Measurements from ENCODE around the gene FHIT.

Gene FHIT

DNA sequence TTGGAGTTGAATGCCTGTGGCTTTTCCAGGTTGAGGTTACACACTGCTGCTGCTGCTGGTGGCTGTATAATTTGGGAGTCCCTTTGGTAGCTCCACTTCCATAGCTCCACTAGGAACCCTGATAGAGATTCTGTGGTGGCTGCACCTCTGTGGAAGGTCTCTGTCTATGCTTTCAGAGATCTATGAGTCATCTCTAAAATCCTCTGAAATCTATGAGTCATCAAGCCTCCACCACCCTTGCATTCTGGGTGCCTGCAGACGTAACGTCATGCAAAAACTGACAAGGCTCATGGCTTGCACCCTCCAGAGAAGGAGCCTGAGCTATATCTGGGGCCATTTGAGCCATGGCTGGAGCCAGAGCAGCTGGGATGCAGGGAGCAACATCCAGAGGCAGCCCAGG is 1164.4 kb downstream of the FHIT start:
- Histone ChIP-seq H3K9me3 (ENCODE audit: control insufficient read depth, low read length) (no peaks in the 10 kb centered on the region), H3K4me2 (ENCODE audit: low read length) (no peak overlapping the region), H3K4me1 (no peaks in the 10 kb centered on the region), H3K9ac (no peak overlapping the region), H3K79me2 (no peaks in the 10 kb centered on the region), H3K27ac (no peak overlapping the region), H3K4me3 (ENCODE audit: low read depth, low read length) (no peak overlapping the region), H3K27me3 (ENCODE audit: control insufficient read depth, insufficient read depth, low read length) (no peaks in the 10 kb centered on the region), H2AFZ (no peak overlapping the region), H3K36me3 (ENCODE audit: control insufficient read depth, insufficient read depth, low read length) (no peaks in the 10 kb centered on the region)
- TF ChIP-seq, protein P1, sequence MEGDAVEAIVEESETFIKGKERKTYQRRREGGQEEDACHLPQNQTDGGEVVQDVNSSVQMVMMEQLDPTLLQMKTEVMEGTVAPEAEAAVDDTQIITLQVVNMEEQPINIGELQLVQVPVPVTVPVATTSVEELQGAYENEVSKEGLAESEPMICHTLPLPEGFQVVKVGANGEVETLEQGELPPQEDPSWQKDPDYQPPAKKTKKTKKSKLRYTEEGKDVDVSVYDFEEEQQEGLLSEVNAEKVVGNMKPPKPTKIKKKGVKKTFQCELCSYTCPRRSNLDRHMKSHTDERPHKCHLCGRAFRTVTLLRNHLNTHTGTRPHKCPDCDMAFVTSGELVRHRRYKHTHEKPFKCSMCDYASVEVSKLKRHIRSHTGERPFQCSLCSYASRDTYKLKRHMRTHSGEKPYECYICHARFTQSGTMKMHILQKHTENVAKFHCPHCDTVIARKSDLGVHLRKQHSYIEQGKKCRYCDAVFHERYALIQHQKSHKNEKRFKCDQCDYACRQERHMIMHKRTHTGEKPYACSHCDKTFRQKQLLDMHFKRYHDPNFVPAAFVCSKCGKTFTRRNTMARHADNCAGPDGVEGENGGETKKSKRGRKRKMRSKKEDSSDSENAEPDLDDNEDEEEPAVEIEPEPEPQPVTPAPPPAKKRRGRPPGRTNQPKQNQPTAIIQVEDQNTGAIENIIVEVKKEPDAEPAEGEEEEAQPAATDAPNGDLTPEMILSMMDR (IDR thresholded peaks at IDR 0.05): no peak

DNA sequence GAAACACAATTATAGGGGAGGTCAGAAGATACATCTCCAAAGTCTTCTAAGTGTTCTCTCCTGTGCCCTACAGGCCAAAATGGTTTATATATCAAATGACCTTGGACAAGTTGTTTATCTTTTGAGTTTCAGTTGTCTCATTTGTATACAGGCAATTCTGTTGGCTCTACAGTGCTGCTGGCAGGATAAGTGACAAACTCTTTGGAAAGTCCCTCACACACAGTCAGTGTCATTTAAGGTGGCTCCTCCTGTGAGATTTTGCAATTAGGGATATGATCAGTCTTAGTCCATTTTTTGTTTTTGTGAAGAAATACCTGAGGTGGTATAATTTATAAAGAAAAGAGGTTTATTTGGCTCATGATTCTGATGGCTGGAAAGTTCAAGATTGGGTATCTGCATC is 1165.6 kb downstream of the FHIT start:
- Histone ChIP-seq H3K27ac (no peak overlapping the region), H3K4me3 (ENCODE audit: low read depth, low read length) (no peak overlapping the region), H3K9me3 (ENCODE audit: control insufficient read depth, low read length) (no peaks in the 10 kb centered on the region), H2AFZ (no peak overlapping the region), H3K36me3 (ENCODE audit: control insufficient read depth, insufficient read depth, low read length) (no peaks in the 10 kb centered on the region), H3K4me2 (ENCODE audit: low read length) (no peak overlapping the region), H3K79me2 (no peaks in the 10 kb centered on the region), H3K27me3 (ENCODE audit: control insufficient read depth, insufficient read depth, low read length) (no peaks in the 10 kb centered on the region), H3K4me1 (no peaks in the 10 kb centered on the region), H3K9ac (no peak overlapping the region)
- TF ChIP-seq, protein P1 (IDR thresholded peaks at IDR 0.05): no peak

DNA sequence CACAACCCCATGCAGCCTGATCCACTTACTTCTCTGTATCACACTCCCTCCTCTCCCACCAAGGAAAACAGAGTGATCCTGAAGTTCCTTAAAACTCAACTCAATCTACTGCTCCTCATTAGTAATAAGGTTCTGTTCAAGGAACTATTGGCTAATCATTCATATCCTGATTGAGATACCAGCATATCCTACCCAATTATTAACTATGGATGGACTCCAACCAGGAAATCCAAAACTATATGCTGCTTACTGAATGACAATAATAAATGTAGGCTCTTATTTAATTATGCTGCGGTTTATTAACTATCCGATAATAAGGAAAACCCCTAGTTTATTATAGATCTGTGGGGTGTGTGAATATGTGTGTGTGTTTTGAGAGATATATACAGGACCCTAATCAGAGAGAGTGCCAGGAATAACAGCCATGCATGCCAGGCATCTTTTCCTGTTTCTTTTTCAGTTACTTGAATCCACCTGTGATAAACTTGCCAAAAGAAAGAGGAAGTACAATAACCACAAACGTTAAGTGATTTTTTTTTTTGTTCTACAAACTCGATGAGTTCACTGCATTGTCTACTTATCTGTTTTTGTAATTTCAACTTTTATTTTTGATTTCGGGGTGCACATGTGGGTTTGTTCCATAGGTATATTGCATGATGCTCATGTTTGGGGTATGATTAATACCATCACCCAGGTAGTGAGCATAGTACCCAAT is 1169.7 kb downstream of the FHIT start:
- Histone ChIP-seq H3K9me3 (ENCODE audit: control insufficient read depth, low read length) (no peaks in the 10 kb centered on the region), H3K27ac (no peak overlapping the region), H3K36me3 (ENCODE audit: control insufficient read depth, insufficient read depth, low read length) (no peaks in the 10 kb centered on the region), H3K27me3 (ENCODE audit: control insufficient read depth, insufficient read depth, low read length) (no peaks in the 10 kb centered on the region), H3K4me2 (ENCODE audit: low read length) (no peak overlapping the region), H2AFZ (no peak overlapping the region), H3K79me2 (no peaks in the 10 kb centered on the region), H3K4me3 (ENCODE audit: low read depth, low read length) (no peak overlapping the region), H3K9ac (no peak overlapping the region), H3K4me1 (no peaks in the 10 kb centered on the region)
- TF ChIP-seq, protein P1 (IDR thresholded peaks at IDR 0.05): no peak

DNA sequence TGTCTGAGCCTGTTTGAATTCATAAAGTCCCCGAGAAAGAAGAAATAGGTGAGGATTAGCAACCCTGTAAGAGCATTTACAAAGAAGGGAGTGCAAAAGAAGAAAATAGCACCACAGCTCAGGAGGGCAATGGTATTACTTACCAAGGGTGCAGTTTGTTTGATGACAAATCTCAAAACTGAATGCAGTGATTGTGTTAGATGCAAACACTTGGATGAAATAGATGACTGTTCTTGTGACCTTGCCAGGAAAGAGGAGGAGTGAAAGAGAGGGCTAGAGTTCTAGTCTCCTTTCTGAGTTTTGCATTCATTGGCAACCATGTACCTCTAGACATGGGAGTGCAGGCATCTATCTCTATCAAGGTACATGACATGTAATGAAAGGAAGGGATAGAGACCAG is 1170.6 kb downstream of the FHIT start:
- no peak overlapping the region for H3K9ac ChIP-seq
- no peak overlapping the region for H3K4me2 ChIP-seq (ENCODE audit: low read length)
- no peak overlapping the region for H3K4me3 ChIP-seq (ENCODE audit: low read depth, low read length)
- no peaks in the 10 kb centered on the region for H3K36me3 ChIP-seq (ENCODE audit: control insufficient read depth, insufficient read depth, low read length)
- TF ChIP-seq, protein P1 (IDR thresholded peaks at IDR 0.05): no peak
- H3K27ac ChIP-seq: no peak overlapping the region
- H3K4me1 ChIP-seq: no peaks in the 10 kb centered on the region
- no peaks in the 10 kb centered on the region for H3K27me3 ChIP-seq (ENCODE audit: control insufficient read depth, insufficient read depth, low read length)
- H2AFZ ChIP-seq: no peak overlapping the region
- H3K9me3 ChIP-seq (ENCODE audit: control insufficient read depth, low read length): no peaks in the 10 kb centered on the region
- no peaks in the 10 kb centered on the region for H3K79me2 ChIP-seq

DNA sequence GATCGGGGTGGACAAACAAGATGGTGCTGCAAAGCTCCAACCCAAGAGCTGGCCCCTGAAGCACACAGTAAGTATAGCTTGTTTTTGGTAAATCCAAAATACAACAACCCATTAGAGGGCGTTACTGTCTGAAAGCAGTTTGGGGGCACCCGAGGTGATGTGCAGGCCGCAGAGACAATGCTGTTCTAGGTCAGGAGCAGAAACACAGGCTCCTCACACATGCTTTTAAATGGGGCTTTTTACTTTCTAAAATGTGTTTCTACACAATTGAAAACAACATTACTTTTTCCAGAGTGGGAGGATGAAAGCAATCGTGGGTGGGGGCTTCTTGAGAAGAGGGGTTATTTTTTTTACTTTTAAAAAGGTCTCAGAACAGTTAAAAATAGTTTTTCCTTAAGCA is 1172.2 kb downstream of the FHIT start:
- H3K9ac ChIP-seq: no peak overlapping the region
- H2AFZ ChIP-seq: no peak overlapping the region
- no peaks in the 10 kb centered on the region for H3K27me3 ChIP-seq (ENCODE audit: control insufficient read depth, insufficient read depth, low read length)
- TF ChIP-seq, protein P1 (IDR thresholded peaks at IDR 0.05): no peak
- no peaks in the 10 kb centered on the region for H3K79me2 ChIP-seq
- no peaks in the 10 kb centered on the region for H3K36me3 ChIP-seq (ENCODE audit: control insufficient read depth, insufficient read depth, low read length)
- no peaks in the 10 kb centered on the region for H3K4me1 ChIP-seq
- no peak overlapping the region for H3K4me3 ChIP-seq (ENCODE audit: low read depth, low read length)
- H3K4me2 ChIP-seq (ENCODE audit: low read length): no peak overlapping the region
- no peaks in the 10 kb centered on the region for H3K9me3 ChIP-seq (ENCODE audit: control insufficient read depth, low read length)
- H3K27ac ChIP-seq: no peak overlapping the region
